Measurements from ENCODE around the gene MEIS1. TPM values are rescaled to one million over a fixed set of nuclear protein-coding genes. Genes with fewer than 3 reads are reported as not detected.

The MEIS1 gene
- total RNA-seq, 2 donors from 2014 or later: 10.0 to 38.9 TPM

- ATAC-seq: no peak
- intact Hi-C loops (cut with DNase I, micrococcal nuclease): loop anchor here (5.0 to 10.0 kb wide), 6 partner anchors 135 to 885 kb away; no protein-coding TSS in a partner anchor
- DNase-seq: no peak
These were observed 5.1 kb downstream of the MEIS1 start for GRCh38 chr2:66439812-66440542.

GRCh38 chr2:66440708-66441497 lies 6.0 kb downstream of the MEIS1 start:
- ATAC-seq (no peak), DNase-seq (no peak)
- intact Hi-C loops (cut with DNase I, micrococcal nuclease): loop anchor here in 1 of 2 donors (5.0 to 10.0 kb wide), 2 partner anchors 256 to 774 kb away; no protein-coding TSS in a partner anchor

GRCh38 chr2:66441581-66442320 lies 6.8 kb downstream of the MEIS1 start:
- DNase-seq: no peak

GRCh38 chr2:66442516-66443185 lies 7.7 kb downstream of the MEIS1 start:
- intact Hi-C loops (cut with DNase I, micrococcal nuclease): loop anchor here in 1 of 2 donors (5.0 to 10.0 kb wide), 2 partner anchors 255 to 772 kb away; no protein-coding TSS in a partner anchor
- ATAC-seq (no peak), DNase-seq (no peak)

More at GRCh38 chr2:66441581-66442320, 6.8 kb downstream of the MEIS1 start:
- intact Hi-C loops (cut with DNase I, micrococcal nuclease): loop anchor here in 1 of 2 donors (5.0 to 10.0 kb wide), 2 partner anchors 256 to 773 kb away; no protein-coding TSS in a partner anchor
- no peak for ATAC-seq

- intact Hi-C loops (cut with DNase I, micrococcal nuclease): loop anchor here in 1 of 2 donors (5.0 to 10.0 kb wide), 2 partner anchors 254 to 771 kb away; no protein-coding TSS in a partner anchor
- ATAC-seq (no peak), DNase-seq (no peak)
These were observed 8.5 kb downstream of the MEIS1 start for GRCh38 chr2:66443186-66443978.

GRCh38 chr2:66443979-66444861 lies 9.3 kb downstream of the MEIS1 start:
- DNase-seq (no peak), ATAC-seq (no peak)
- intact Hi-C loops (cut with DNase I, micrococcal nuclease): loop anchor here in 1 of 2 donors (5.0 to 10.0 kb wide), 2 partner anchors 253 to 771 kb away; no protein-coding TSS in a partner anchor

- intact Hi-C loops (cut with DNase I, micrococcal nuclease): loop anchor here in 1 of 2 donors (10.0 kb wide), 1 partner anchor 770 kb away; no protein-coding TSS in a partner anchor
- DNase-seq (no peak), ATAC-seq (no peak)
These were observed 10.4 kb downstream of the MEIS1 start for GRCh38 chr2:66445076-66445924.

- no peak for ATAC-seq
- no peak for DNase-seq
- intact Hi-C loops (cut with DNase I, micrococcal nuclease): loop anchor here in 1 of 2 donors (10.0 kb wide), 1 partner anchor 769 kb away; no protein-coding TSS in a partner anchor
These were observed 11.3 kb downstream of the MEIS1 start for GRCh38 chr2:66445925-66446871.

- no peak for DNase-seq
- intact Hi-C loops (cut with DNase I, micrococcal nuclease): loop anchor here in 1 of 2 donors (10.0 kb wide), 1 partner anchor 768 kb away; no protein-coding TSS in a partner anchor
- ATAC-seq: no peak
These were observed 12.0 kb downstream of the MEIS1 start for GRCh38 chr2:66446941-66447340.

- ATAC-seq (no peak), DNase-seq (no peak)
These were observed 12.8 kb downstream of the MEIS1 start for GRCh38 chr2:66447677-66448076.

GRCh38 chr2:66448136-66448991 lies 13.4 kb downstream of the MEIS1 start:
- no peak for ATAC-seq
- intact Hi-C loops (cut with DNase I, micrococcal nuclease): loop anchor here in 1 of 2 donors (10.0 kb wide), 1 partner anchor 766 kb away; no protein-coding TSS in a partner anchor
- DNase-seq: no peak

More at GRCh38 chr2:66447677-66448076, 12.8 kb downstream of the MEIS1 start:
- intact Hi-C loops (cut with DNase I, micrococcal nuclease): loop anchor here in 1 of 2 donors (10.0 kb wide), 1 partner anchor 767 kb away; no protein-coding TSS in a partner anchor

GRCh38 chr2:66452214-66452613 lies 17.3 kb downstream of the MEIS1 start:
- intact Hi-C loops (cut with DNase I, micrococcal nuclease): no loop called here
- ATAC-seq (no peak), DNase-seq (no peak)

GRCh38 chr2:66452917-66453316 lies 18.0 kb downstream of the MEIS1 start:
- DNase-seq (no peak), ATAC-seq (no peak)
- intact Hi-C loops (cut with DNase I, micrococcal nuclease): no loop called here
